ENCODE data around the gene CAPN3. TPM values are rescaled to one million over a fixed set of nuclear protein-coding genes. Genes with fewer than 3 reads are reported as not detected.

The CAPN3 gene
- total RNA-seq, 1 donor from 2014 or later, result 1.8 TPM

DNA sequence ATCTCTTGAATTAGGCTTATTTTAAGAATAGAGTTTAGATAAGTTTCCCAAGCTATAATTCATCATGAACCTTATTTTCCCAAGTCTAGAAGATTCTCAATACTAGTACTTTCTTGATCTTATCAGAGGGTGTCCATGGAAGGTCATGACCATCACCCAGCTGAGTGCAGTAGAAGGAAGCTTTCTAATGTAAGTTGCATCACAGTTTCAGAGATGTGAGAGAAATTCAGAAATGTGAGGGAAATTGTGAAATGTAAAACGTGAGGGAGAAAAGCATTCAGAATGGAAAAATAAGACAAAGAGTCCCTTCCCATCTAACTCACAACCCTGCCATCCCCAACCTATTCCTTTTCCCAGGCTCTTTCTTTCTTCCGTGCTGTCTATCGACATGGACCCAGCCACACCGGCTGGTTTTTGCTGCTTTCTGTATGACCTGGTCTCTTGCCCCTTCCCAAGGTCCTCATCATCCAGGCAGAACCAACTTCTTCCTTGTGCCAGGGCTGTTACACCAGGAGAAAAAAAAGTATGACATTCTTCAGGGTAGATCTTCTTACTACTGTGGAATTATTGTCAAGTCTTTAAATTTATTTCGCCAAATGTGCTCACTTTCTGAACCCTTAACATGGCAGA is 6.7 kb downstream of the CAPN3 start:
- TF ChIP-seq, protein P1, sequence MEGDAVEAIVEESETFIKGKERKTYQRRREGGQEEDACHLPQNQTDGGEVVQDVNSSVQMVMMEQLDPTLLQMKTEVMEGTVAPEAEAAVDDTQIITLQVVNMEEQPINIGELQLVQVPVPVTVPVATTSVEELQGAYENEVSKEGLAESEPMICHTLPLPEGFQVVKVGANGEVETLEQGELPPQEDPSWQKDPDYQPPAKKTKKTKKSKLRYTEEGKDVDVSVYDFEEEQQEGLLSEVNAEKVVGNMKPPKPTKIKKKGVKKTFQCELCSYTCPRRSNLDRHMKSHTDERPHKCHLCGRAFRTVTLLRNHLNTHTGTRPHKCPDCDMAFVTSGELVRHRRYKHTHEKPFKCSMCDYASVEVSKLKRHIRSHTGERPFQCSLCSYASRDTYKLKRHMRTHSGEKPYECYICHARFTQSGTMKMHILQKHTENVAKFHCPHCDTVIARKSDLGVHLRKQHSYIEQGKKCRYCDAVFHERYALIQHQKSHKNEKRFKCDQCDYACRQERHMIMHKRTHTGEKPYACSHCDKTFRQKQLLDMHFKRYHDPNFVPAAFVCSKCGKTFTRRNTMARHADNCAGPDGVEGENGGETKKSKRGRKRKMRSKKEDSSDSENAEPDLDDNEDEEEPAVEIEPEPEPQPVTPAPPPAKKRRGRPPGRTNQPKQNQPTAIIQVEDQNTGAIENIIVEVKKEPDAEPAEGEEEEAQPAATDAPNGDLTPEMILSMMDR (IDR thresholded peaks at IDR 0.05; ENCODE audit: partially characterized antibody, unreplicated experiment), result no peak
- DNase-seq, result no peak
- Mint-ChIP-seq H3K27ac (ENCODE audit: unreplicated experiment) (no peak overlapping the region), H3K36me3 (ENCODE audit: unreplicated experiment) (no peaks in the 10 kb centered on the region), H3K9me3 (ENCODE audit: unreplicated experiment) (peaks cover 2% of the 10 kb centered on the region), H3K4me3 (ENCODE audit: unreplicated experiment) (no peak overlapping the region), H3K27me3 (ENCODE audit: unreplicated experiment) (no peaks in the 10 kb centered on the region), H3K4me1 (ENCODE audit: low read depth, unreplicated experiment) (no peaks in the 10 kb centered on the region)

DNA sequence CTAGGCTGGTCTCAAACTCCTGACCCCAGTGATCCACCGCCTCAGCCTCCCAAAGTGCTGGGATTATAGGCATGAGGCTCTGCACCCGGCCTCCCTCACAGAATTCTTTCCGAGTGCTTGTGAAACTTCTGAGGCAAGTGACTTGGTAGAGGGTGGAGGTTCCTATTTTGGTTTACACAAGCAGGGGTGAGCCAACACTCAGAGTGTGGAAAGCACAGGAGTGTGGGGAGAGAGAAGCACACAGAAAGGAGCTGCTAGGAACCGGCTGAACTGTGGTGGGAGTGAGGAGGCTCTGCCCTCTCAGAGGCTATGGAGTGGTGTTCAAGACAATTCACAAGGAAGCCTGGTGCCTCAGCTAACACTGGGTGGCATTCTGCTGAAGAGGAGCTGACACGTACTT is 7.7 kb downstream of the CAPN3 start:
- Mint-ChIP-seq H3K27me3 (ENCODE audit: unreplicated experiment) (no peaks in the 10 kb centered on the region), H3K27ac (ENCODE audit: unreplicated experiment) (no peak overlapping the region), H3K4me3 (ENCODE audit: unreplicated experiment) (no peak overlapping the region), H3K9me3 (ENCODE audit: unreplicated experiment) (peaks cover 2% of the 10 kb centered on the region), H3K4me1 (ENCODE audit: low read depth, unreplicated experiment) (no peaks in the 10 kb centered on the region), H3K36me3 (ENCODE audit: unreplicated experiment) (no peaks in the 10 kb centered on the region)
- no peak for DNase-seq
- TF ChIP-seq, protein P1 (IDR thresholded peaks at IDR 0.05; ENCODE audit: partially characterized antibody, unreplicated experiment), result no peak

DNA sequence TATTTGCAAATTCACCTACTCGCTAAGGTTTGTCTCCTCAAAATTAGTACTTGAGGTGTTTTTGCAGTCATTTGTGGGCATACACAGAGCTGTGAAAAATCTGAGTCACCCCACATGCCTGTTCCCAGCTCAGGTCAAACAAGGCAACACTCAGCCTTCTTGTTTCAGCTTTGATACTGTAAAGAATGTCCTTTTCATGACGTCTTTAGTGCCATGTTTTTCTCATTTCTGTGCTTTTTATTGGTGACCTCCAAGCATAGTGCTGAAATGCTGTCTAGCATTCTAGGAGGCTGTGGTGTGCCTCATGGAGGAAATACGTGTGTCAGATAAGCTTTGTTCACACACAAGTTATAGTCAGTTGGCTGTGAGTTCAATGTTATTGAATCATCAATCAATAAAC is 8.8 kb downstream of the CAPN3 start:
- no peak overlapping the region for H3K27ac Mint-ChIP-seq (ENCODE audit: unreplicated experiment)
- H3K27me3 Mint-ChIP-seq (ENCODE audit: unreplicated experiment), result no peaks in the 10 kb centered on the region
- TF ChIP-seq, protein P1 (IDR thresholded peaks at IDR 0.05; ENCODE audit: partially characterized antibody, unreplicated experiment), result no peak
- H3K4me1 Mint-ChIP-seq (ENCODE audit: low read depth, unreplicated experiment), result no peaks in the 10 kb centered on the region
- no peaks in the 10 kb centered on the region for H3K36me3 Mint-ChIP-seq (ENCODE audit: unreplicated experiment)
- DNase-seq, result no peak
- H3K9me3 Mint-ChIP-seq (ENCODE audit: unreplicated experiment), result peaks cover 2% of the 10 kb centered on the region
- H3K4me3 Mint-ChIP-seq (ENCODE audit: unreplicated experiment), result no peak overlapping the region

DNA sequence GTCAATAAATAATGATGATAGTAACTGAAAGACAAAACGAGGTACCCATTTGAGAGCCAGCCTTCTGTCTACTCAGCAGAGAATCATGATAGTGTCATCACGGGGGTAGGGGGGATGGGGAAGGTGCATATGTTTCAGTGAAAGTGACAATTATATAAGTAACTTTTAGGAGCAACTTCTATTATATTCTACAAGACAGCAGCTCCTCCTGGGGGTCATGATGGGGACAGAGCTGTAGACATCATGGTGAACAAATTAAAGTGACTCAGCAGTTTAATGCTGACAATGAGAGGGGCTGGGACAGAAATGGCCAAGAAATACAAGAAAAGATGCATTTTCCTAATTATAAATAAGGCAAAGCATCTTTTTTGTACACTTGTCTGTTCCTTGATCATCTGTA is 11.8 kb downstream of the CAPN3 start:
- TF ChIP-seq, protein P1 (IDR thresholded peaks at IDR 0.05; ENCODE audit: partially characterized antibody, unreplicated experiment), result no peak
- Mint-ChIP-seq H3K27ac (ENCODE audit: unreplicated experiment) (no peak overlapping the region), H3K27me3 (ENCODE audit: unreplicated experiment) (no peaks in the 10 kb centered on the region), H3K9me3 (ENCODE audit: unreplicated experiment) (peaks cover 2% of the 10 kb centered on the region), H3K4me3 (ENCODE audit: unreplicated experiment) (no peak overlapping the region), H3K4me1 (ENCODE audit: low read depth, unreplicated experiment) (no peaks in the 10 kb centered on the region), H3K36me3 (ENCODE audit: unreplicated experiment) (no peaks in the 10 kb centered on the region)
- DNase-seq, result no peak

DNA sequence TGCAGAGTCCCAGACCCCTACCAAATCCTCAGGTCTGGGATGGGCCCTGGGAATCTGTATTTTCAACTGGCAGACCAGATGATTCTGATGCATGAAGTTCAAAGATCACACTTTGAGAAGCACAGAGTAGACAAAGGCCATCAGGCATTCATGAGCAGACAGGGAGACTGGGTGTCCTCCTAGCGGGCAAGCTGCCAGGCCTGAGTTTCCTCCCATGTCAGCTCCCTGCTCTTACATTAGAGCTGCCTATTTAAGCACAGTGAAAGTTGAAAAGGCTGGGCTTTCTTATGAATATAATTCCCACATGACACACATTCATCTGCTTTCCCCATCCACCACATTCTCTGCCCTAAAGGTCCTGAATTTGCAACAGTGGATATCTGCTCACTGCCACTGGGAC is 14.0 kb downstream of the CAPN3 start:
- H3K27ac Mint-ChIP-seq (ENCODE audit: unreplicated experiment), result no peak overlapping the region

More for the DNA sequence above, 14.0 kb downstream of the CAPN3 start:
- Mint-ChIP-seq H3K9me3 (ENCODE audit: unreplicated experiment) (peaks cover 2% of the 10 kb centered on the region), H3K27me3 (ENCODE audit: unreplicated experiment) (no peaks in the 10 kb centered on the region), H3K36me3 (ENCODE audit: unreplicated experiment) (no peaks in the 10 kb centered on the region), H3K4me1 (ENCODE audit: low read depth, unreplicated experiment) (no peaks in the 10 kb centered on the region), H3K4me3 (ENCODE audit: unreplicated experiment) (no peak overlapping the region)
- no peak for DNase-seq
- TF ChIP-seq, protein P1 (IDR thresholded peaks at IDR 0.05; ENCODE audit: partially characterized antibody, unreplicated experiment), result no peak

Data from glutamatergic neuron (in vitro differentiated cells).